RCC 7860 (cell line): ENCODE data around the gene PRPF8.
"Not testable (repeated sequence)": the region's sequence is repeated elsewhere in the genome, so short reads cannot be mapped to it uniquely, and the experiment has no call there.

Source experiments
- DNase-seq: peaks from one replicate; pipeline ENCODE4 v3.0.0-alpha.2; 2015; ENCODE audit warnings: low spot score
- FAIRE-seq: peaks from 2 replicates; lab custom pipeline; 2012; peaks lifted over from hg19 to GRCh38; lab: Jason Lieb, UNC

Gene PRPF8

GRCh38 chr17:1716912-1717695 lies 32.4 kb upstream of the PRPF8 start:
- peak; percentile 98 for DNase-seq
- FAIRE-seq: peak; percentile 92

- FAIRE-seq: peak; percentile 90
- DNase-seq: peak; percentile 99
Measured at GRCh38 chr17:1716076-1716911, 31.6 kb upstream of the PRPF8 start.

DNA sequence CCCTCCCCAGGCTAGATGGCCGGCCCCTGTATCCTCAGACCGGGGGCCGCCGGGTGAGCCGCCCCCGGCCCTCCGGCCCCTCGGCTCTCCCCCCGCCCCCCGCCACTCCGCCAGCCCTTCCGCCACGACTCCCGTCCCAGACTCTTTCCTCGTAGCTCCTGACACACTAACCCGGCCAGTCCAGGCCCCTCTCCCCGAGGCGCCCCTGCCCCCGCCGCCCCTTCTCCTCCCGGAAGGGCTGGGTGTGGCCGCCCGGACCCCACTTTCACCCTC lies 31.1 kb upstream of the PRPF8 start:
- no peak for FAIRE-seq

DNA sequence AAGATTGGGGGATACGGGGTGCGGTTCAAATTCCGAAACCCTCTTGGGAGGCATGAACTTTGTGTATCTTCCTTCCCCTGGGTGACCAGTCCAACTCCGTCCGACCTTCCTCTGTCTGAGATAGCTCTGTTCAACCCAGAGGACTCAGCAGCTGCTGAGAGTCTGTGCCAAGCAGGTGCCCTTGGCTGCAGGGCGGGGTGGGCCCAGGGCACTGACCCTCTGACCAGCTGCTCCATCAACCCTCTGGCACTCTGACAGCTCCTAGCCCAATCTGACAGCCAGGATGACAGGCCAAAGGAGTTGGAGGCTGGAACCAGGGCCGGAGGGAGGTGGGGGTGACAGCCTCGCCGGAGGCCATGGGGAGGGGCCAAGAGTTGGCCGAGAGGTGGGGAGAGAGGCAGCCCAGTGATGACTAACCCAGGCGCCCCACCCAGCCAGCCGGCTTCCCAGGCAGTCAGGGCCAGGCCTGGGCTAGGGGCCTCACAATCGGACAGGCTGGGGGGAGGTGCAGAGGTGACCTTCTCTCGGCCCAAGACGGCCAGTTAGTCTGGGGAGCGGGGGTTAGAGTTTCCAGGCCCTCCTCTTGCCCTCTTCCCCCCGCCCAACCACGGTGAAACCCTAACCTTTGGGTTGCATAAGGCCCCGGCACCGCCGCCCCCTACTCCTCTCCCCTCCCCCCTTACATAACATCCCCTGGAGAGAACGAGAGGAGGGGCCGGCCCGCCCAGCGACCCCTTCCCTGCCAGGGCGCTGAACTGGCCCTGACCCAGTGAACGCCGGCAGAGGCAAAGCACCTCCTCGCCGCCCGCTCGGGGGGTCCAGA lies 30.5 kb upstream of the PRPF8 start:
- DNase-seq: peak; percentile 80

More for the DNA sequence above, 31.1 kb upstream of the PRPF8 start:
- no peak for DNase-seq

DNA sequence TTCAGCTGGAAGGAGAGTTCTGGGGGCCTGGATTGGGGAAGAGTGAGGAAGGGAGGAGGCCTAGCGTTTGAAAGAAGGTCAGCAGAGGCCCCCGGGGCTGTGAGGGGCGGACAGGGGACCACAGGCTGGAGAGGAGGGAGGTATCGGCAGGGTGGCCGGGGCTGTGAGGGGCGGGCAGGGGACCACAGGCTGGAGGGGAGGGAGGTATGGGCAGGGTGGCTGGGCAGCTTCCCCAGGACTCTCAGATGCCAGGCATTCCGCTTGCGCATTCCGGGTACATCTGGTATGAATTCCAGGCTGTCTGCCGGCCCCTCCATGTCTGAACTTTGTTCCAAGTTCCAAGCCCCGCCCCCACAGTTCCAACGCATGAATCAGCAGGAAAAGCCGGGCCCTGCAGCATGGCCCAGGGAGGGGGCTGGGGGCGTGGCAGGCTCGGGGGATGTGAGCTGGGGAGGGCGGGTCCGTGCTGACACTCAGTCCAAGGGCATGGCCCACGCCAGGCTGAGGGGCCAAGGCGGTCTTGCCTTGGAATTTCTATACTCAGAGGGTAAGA lies 29.8 kb upstream of the PRPF8 start:
- DNase-seq (peak; percentile 91), FAIRE-seq (peak; percentile 74)

More for the DNA sequence above, 30.5 kb upstream of the PRPF8 start:
- FAIRE-seq: no peak

DNA sequence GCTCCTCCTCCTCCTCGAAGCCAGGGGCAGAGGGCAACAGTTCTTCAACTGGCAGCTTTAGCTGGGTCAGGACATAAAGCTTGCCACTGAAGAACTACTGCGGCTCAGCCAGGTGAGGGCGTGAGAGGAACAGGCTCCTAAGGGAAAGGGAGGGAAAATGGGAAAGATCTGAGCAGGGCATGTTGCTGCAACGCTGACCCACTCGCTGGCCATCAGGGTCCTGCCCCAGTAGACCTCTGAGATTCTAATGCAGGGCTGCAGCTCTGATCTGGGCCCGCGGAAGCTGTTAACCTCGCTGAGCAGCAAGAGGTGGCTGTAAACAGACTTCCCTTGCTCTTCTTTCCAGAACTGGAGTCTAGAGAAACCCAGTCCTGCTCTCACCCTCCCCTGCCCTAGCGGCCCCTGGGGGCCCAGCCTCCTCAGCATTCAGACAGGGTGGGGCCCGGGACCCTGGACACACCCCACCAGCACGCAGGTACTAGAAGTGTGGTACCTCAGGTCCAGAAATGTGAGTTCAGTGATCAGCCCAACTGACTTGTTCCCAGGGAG lies 29.3 kb upstream of the PRPF8 start:
- FAIRE-seq: no peak
- peak; percentile 31 for DNase-seq

- no peak for FAIRE-seq
- DNase-seq: no peak
Measured at GRCh38 chr17:1713160-1713877, 28.7 kb upstream of the PRPF8 start.

GRCh38 chr17:1712271-1712670 lies 27.6 kb upstream of the PRPF8 start:
- no peak for FAIRE-seq
- DNase-seq: no peak

- no peak for FAIRE-seq
Measured at GRCh38 chr17:1711804-1712203, 27.1 kb upstream of the PRPF8 start.

GRCh38 chr17:1710807-1711553 lies 26.3 kb upstream of the PRPF8 start:
- DNase-seq (no peak), FAIRE-seq (no peak)

More at GRCh38 chr17:1711804-1712203, 27.1 kb upstream of the PRPF8 start:
- DNase-seq: no peak

GRCh38 chr17:1709971-1710806 lies 25.5 kb upstream of the PRPF8 start, which contains the start of gene TLCD2:
TLCD2 (minus strand) TSS chr17:1710377; CDS start chr17:1710242, 135 bp downstream.
- FAIRE-seq (no peak), DNase-seq (no peak)

DNA sequence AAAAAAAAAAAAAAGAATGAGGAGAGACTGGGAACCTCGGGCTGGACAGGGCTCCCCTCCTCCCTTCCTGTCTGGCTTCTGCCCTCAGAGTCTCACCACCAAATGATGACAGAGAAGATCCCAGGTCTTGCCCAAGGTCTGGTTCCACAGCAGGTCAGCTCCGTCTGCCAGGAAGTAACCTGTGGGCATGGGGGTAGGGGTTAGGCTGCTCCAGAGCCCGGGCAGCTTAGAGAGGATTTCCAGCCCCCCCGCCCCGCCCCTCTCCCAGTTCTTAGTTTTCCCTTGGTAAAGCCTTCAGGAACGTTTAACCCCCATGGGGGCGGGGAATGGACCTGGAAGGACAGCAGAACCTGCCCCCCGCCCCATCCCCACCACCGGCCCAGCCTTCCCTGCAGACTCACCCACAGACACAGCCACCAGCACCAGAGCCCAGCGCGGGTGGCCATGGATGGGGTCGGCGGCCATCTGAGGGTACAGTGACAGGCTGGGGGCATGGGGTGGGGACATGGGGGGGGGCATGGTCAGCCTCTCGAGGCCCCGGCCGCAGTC lies 24.8 kb upstream of the PRPF8 start:
- FAIRE-seq (no peak), DNase-seq (no peak)

DNA sequence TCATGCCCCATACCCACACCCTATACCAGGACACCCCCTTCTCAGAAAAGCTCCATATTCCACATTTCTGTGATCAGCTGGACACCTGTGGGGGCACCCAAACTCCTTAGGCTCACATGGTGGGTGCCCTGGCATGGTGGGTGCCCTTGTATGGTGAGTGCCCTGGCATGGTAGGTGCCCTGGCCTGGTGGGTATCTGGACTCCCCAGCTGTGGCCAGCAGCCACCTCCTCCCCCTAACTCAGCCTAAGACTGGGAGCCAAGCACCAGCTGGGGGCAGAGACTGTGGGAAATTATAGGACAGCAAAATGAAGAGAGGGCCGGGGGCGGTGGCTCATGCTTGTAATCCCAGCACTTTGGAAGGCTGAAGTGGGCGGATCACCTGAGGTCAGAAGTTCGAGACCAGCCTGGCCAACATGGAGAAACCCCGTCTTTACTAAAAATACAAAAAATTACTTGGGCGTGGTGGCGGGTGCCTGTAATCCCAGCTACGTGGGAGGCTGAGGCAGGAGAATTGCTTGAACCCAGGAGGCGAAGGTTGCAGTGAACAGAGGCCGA lies 24.2 kb upstream of the PRPF8 start:
- not testable (repeated sequence) for DNase-seq, FAIRE-seq

DNA sequence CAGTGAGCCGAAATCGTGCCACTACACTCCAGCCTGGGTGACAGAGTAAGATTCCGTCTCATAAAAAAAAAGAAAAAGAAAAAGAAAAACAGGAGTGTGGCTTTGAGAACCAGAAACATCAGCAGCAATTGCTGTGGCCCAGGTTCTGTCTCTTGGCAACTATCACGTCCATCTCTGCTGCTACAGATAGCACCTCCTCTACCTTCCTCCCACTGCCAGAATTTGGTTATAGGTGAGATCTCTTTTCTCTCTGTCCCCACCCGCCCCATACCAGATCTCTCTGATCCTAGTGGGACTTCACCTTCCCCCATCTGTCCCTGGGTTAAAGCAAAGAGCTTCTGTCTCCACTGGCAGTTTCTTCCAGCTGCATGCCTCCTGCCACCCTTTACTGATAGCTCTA lies 22.4 kb upstream of the PRPF8 start:
- FAIRE-seq: no peak
- DNase-seq: no peak

GRCh38 chr17:1705004-1705403 lies 20.3 kb upstream of the PRPF8 start:
- no peak for FAIRE-seq
- DNase-seq: no peak

GRCh38 chr17:1703063-1703462 lies 18.4 kb upstream of the PRPF8 start:
- FAIRE-seq (no peak), DNase-seq (no peak)

- FAIRE-seq: not testable (repeated sequence)
Measured at GRCh38 chr17:1699891-1700290, 15.2 kb upstream of the PRPF8 start.

DNA sequence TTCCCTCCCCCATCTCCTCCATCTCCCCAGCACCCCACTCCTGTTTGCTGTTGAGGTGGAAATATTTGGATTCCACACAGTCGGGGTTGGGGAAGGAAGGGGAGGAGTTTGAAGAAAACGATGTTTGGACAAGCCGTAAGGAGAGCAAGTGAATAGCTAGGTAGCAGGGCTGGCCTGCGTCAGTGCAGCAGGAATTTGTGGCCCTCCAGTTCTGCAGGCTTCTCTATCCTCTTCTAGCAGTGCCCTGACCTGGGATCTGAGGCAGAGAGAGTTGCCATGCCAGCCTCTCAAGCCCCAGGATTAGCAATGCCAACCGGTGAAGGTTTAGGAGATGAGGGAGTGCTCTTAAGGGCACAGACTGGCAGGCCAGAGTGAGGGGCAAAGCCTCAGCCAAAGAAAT lies 13.0 kb upstream of the PRPF8 start:
- DNase-seq: no peak
- no peak for FAIRE-seq

More at GRCh38 chr17:1699891-1700290, 15.2 kb upstream of the PRPF8 start:
- not testable (repeated sequence) for DNase-seq
